ENCODE data around the gene METTL16. TPM values are rescaled to one million over a fixed set of nuclear protein-coding genes. Genes with fewer than 3 reads are reported as not detected.

Gene METTL16
- total RNA-seq, 2 experiments from 2014 or later = 19.7 to 21.3 TPM

DNA sequence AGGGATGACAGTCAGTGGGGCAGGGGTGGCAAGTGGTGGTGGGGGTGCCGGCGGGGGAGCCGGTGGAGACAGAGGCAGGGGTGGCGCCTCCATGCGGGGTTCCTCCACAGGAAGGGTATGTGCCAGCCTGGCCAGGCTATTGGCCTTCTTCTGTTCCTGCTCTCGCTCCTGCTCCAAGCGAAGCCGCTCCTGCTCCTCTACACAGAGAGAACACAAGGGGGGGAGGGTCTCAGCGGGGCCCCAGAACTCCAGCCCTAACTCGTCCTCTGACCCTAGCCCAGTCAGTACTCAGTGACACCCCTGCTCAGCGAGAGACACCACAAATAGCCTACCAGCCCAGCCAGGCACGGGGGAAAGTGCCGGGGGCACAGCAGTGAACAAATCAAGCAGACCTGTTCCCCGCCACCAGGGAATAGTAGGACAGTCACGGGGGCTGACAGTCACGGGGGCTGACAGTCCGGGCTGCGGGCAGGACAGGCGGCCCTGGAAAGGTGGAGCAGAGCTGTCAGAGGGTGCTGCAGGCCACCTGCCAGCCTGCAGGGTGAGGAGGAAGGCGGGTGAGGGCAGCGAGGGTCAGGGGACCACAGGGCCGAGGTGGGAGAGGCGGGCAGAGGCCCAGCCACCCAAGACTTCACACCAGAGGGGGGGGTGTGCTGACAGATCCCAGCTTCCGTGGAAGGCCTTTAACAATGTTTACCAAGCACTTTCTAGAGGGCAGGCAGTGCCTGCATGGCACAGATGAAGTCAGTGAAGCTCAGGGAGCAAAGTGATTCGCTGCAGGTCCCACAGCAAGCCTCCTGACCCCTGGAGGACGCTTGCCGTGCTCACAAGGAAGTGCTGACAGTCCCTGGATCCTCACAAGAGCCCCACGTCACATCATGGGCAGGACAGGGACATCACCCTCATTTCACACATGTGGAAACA is 116.2 kb downstream of the METTL16 start:
- Mint-ChIP-seq H3K4me1 (peaks cover 66% of the 10 kb centered on the region), H3K27me3 (no peaks in the 10 kb centered on the region)

DNA sequence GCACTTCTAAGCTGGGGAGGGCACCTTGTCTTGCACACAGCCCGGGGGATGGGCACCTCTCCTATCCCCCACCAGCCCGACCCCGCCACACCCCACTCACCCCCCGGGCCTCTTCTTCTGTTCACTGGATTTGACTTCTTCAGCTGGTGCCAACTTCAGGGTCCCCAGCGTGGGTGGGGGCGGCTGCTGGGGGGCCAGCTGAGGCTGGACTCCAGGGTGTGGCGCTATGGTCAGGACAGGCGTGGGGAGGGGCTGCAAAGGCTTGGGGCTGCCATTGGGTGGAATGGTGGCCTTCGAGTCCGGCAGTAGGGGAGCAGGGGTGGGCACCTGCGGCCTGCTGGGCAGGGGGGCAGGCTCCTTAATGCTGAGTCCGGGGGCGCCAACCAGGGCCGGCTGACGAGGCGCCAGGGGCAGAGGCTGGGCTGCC is 116.9 kb downstream of the METTL16 start:
- ChIA-PET POLR2A (interaction anchor here (0.6 kb wide), 1 partner anchor 11 kb away, joined by 3 read pairs; no protein-coding TSS in a partner anchor), CTCF (no interaction called here)
- Mint-ChIP-seq H3K36me3 (ENCODE audit: low read depth) (peaks cover 14% of the 10 kb centered on the region), H3K9me3 (no peaks in the 10 kb centered on the region), H3K4me3 (peak overlapping the region; percentile 24), H3K4me1 (peaks cover 73% of the 10 kb centered on the region), H3K27me3 (no peaks in the 10 kb centered on the region), H3K27ac (peak overlapping the region; percentile 69)
- DNase-seq = no peak

More for the DNA sequence above, 116.2 kb downstream of the METTL16 start:
- CTCF ChIA-PET = interaction anchor here (1.0 kb wide), 1 partner anchor 13 kb away, joined by 3 read pairs; no protein-coding TSS in a partner anchor
- no peak for DNase-seq
- Mint-ChIP-seq H3K9me3 (no peaks in the 10 kb centered on the region), H3K4me3 (peak overlapping the region; percentile 41), H3K27ac (peak overlapping the region; percentile 76), H3K36me3 (ENCODE audit: low read depth) (peaks cover 12% of the 10 kb centered on the region)
- POLR2A ChIA-PET = interaction anchor here (0.6 kb wide), 1 partner anchor 12 kb away, joined by 3 read pairs; no protein-coding TSS in a partner anchor

DNA sequence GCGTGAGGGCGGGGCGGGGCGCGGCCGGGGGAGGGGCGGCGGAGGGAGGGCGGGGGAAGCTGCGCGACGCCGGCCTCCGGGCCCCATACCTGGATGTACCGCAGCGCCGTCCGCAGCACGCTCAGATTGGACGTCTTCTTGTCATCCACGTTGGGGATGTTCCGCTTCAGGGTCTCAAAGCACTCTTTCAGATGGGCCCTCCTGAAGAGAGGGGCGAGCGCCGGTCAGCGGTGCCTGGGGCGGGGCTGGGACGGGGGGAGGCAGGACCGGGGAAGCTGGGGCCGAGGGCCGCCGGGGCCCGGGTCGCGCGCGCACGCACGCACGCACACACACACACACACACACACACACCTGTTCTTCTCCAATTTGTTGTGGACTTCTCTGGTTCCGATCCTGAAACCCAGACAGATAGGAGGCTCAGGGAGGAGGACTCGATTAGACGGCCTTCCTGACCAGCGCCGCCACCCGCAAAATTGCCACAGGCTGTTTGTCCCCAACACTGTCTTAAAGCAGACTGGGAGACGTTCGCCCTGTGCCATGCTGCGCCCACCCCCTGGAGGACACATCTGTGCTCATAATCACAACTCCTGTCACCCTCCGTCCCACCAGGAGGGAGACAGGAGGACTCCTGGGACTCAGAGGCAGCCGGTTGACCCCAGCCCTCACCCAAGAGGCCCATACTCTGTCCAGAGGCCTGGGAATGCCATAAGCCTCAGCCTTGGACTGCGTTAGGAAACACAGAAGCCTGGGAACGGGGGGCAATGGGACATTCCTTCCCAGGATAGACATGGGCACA is 117.5 kb downstream of the METTL16 start:
- H3K27me3 Mint-ChIP-seq = no peaks in the 10 kb centered on the region
- CTCF ChIA-PET = interaction anchor here (0.9 to 4.4 kb wide), 4 partner anchors 8 to 58 kb away, joined by 3 to 61 read pairs (median 28); partner anchors contain the start of gene TSR1
- H3K4me1 Mint-ChIP-seq = peaks cover 75% of the 10 kb centered on the region
- no peak for DNase-seq
- POLR2A ChIA-PET = interaction anchor here (1.0 to 4.9 kb wide), 10 partner anchors 9 to 745 kb away, joined by 3 to 166 read pairs (median 8); partner anchors contain the start of genes HIC1, METTL16, MNT and RILP
- peak overlapping the region; percentile 73 for H3K4me3 Mint-ChIP-seq
- H3K9me3 Mint-ChIP-seq = no peaks in the 10 kb centered on the region
- H3K27ac Mint-ChIP-seq = peak overlapping the region; percentile 69
- peaks cover 14% of the 10 kb centered on the region for H3K36me3 Mint-ChIP-seq (ENCODE audit: low read depth)

DNA sequence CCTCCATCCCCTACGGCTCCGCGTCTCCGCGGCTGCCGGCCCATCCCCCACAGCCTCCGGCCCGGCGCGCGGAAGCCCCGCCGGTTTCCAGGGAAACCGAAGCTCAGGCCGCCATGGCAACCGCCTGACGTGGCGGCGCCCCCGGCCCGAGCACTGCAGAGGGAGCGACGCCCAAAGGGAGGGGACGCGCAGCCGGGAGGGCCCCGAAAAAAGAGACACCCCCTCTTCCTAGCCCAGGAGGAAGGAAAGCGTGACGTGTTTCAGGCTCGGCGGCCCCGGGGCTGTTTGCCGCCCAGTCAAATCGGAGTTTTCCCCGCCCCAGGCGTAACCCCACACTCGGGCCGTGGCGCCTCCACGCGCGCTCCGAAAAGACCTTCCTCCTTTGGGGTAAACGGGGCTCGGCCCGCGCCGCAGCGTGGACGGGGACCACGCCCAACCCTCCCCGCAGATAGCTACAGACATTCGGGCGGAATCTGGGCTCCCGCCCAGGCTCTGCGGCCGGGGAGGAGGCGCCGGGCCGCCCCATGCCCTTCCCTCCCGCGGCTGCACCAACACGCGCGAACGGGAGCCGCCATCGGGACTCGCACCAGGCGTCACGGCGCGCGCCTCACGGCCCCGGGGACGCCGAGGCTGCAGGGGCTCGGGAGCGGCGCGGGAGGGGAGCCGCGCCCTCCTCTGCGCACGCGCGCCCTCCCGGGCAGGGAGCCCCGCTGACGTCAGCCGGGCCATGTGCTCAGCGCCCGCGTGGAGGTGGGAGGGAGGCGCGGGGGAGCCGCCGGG is 118.3 kb downstream of the METTL16 start:
- Mint-ChIP-seq H3K4me3 (peak overlapping the region; percentile 83), H3K27ac (peak overlapping the region; percentile 95), H3K4me1 (peaks cover 75% of the 10 kb centered on the region), H3K27me3 (no peaks in the 10 kb centered on the region), H3K36me3 (ENCODE audit: low read depth) (peaks cover 16% of the 10 kb centered on the region), H3K9me3 (no peaks in the 10 kb centered on the region)
- POLR2A ChIA-PET = interaction anchor here (0.8 to 4.9 kb wide), 19 partner anchors 10 to 744 kb away, joined by 3 to 166 read pairs (median 7); partner anchors contain the start of genes HIC1, METTL16, MNT and PAFAH1B1
- CTCF ChIA-PET = interaction anchor here (0.9 to 4.4 kb wide), 6 partner anchors 9 to 421 kb away, joined by 3 to 61 read pairs (median 8); partner anchors contain the start of genes HIC1 and TSR1
- peak; percentile 93 for DNase-seq

- Mint-ChIP-seq H3K4me1 (peaks cover 67% of the 10 kb centered on the region), H3K27ac (peak overlapping the region; percentile 90), H3K4me3 (peak overlapping the region; percentile 90), H3K36me3 (ENCODE audit: low read depth) (peaks cover 18% of the 10 kb centered on the region), H3K9me3 (no peaks in the 10 kb centered on the region), H3K27me3 (no peaks in the 10 kb centered on the region)
- ChIA-PET POLR2A (interaction anchor here (0.8 to 4.9 kb wide), 26 partner anchors 9 to 1751 kb away, joined by 3 to 166 read pairs (median 6); partner anchors contain the start of genes HIC1, METTL16, MNT and PAFAH1B1), CTCF (interaction anchor here (0.6 to 4.4 kb wide), 9 partner anchors 9 to 422 kb away, joined by 3 to 61 read pairs (median 5); partner anchors contain the start of gene HIC1)
- DNase-seq = peak; percentile 97
These were observed 119.2 kb downstream of the METTL16 start for GRCh38 chr17:2392252-2393173.

DNA sequence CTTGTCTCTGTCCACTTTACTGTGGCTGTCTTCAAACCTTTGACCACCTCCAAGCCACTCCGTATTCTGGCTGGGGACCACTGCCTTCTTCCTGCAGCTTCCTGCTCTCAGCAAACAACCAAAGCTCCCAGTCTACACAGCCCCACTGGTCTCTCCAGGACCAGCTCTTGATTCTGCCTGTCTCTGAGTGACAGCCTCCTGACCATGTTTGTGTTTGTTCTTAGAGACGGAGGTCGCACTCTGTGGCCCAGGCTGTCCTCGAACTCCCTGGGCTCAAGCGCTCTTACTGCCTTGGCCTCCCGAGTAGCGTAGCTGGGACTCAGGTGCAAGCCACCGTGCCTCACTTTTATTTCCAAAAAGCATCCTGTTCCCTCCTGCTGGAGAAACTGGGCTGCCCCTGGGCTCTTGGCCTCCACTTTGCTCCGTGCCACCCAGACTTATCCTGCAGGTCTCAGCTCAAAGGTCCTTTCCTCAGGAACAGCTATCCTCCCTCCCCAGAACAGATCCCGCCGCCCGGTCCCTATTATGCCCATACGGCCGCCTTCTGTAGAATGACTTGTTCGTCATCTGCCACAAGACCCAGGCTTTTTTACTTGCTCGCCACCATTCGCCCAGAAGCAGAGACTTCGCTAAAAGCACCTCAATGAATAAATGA is 120.0 kb downstream of the METTL16 start:
- Mint-ChIP-seq H3K4me1 (peaks cover 59% of the 10 kb centered on the region), H3K4me3 (peak overlapping the region; percentile 90), H3K9me3 (no peaks in the 10 kb centered on the region), H3K36me3 (ENCODE audit: low read depth) (peaks cover 18% of the 10 kb centered on the region), H3K27me3 (no peaks in the 10 kb centered on the region), H3K27ac (peak overlapping the region; percentile 90)
- POLR2A ChIA-PET = interaction anchor here (1.1 to 4.9 kb wide), 16 partner anchors 9 to 1752 kb away, joined by 3 to 166 read pairs (median 6); partner anchors contain the start of genes METTL16, MNT, SGSM2 and SMG6
- CTCF ChIA-PET = interaction anchor here (0.6 to 4.4 kb wide), 9 partner anchors 9 to 423 kb away, joined by 3 to 61 read pairs (median 5); partner anchors contain the start of gene HIC1
- no peak for DNase-seq

GRCh38 chr17:2390199-2390836 is 121.4 kb downstream of the METTL16 start:
- ChIA-PET POLR2A (interaction anchor here (4.7 to 4.9 kb wide), 2 partner anchors 13 to 25 kb away, joined by 31 to 166 read pairs; partner anchors contain the start of gene MNT), CTCF (interaction anchor here (0.6 to 4.4 kb wide), 4 partner anchors 8 to 54 kb away, joined by 3 to 61 read pairs (median 24); no protein-coding TSS in a partner anchor)
- Mint-ChIP-seq H3K27ac (peak overlapping the region; percentile 61), H3K4me3 (no peak overlapping the region), H3K36me3 (ENCODE audit: low read depth) (peaks cover 16% of the 10 kb centered on the region), H3K27me3 (no peaks in the 10 kb centered on the region), H3K9me3 (no peaks in the 10 kb centered on the region), H3K4me1 (peaks cover 46% of the 10 kb centered on the region)
- DNase-seq = no peak

DNA sequence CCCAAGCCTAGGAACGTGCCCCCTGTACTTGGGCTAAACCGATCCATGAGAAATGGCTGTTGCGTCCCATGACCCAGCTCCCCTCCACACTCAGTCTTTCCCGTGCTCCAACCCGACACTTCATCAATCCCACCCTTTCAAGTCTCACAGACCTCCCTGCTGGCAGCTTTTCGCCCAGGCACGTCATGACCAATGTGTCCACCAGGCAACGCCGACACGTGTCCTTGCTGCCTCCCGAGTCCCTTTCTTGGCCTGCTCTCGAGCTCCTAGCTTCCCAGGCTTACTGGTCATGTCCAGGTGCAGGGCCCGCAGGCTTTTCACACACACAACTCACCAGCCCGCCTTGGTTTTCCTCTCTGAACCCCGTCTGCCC is 123.0 kb downstream of the METTL16 start:
- Mint-ChIP-seq H3K4me1 (peaks cover 37% of the 10 kb centered on the region), H3K4me3 (no peak overlapping the region), H3K27me3 (no peaks in the 10 kb centered on the region), H3K9me3 (no peaks in the 10 kb centered on the region), H3K27ac (no peak overlapping the region), H3K36me3 (ENCODE audit: low read depth) (peaks cover 16% of the 10 kb centered on the region)
- ChIA-PET CTCF (interaction anchor here (1.2 kb wide), 1 partner anchor 27 kb away, joined by 4 read pairs; no protein-coding TSS in a partner anchor), POLR2A (no interaction called here)
- no peak for DNase-seq

GRCh38 chr17:2388020-2388682 is 123.5 kb downstream of the METTL16 start:
- no peak for DNase-seq
- Mint-ChIP-seq H3K36me3 (ENCODE audit: low read depth) (peaks cover 16% of the 10 kb centered on the region), H3K9me3 (no peaks in the 10 kb centered on the region), H3K4me1 (peaks cover 36% of the 10 kb centered on the region), H3K27me3 (no peaks in the 10 kb centered on the region), H3K27ac (no peak overlapping the region), H3K4me3 (no peak overlapping the region)
- ChIA-PET CTCF (interaction anchor here (0.6 to 1.9 kb wide), 3 partner anchors 28 to 69 kb away, joined by 3 to 5 read pairs (median 4); no protein-coding TSS in a partner anchor), POLR2A (no interaction called here)

Measured in activated CD4-positive, alpha-beta memory T cell treated with anti-CD3 and anti-CD28 coated beads, Interleukin-2, amount 10 ng/mL, durations not matched to agents 7 days and 5 days (primary cell).